CD14-positive monocyte (primary cell): ENCODE results near the gene LRRC1. TPM values are rescaled to one million over a fixed set of nuclear protein-coding genes. Genes with fewer than 3 reads are reported as not detected.

Source experiments
- DNase-seq, 3 donors: peaks; one replicate each; pipeline ENCODE4 v3.0.0-alpha.2; 2011 to 2022
- H2AFZ ChIP-seq: 2 replicates; pipeline ENCODE4 v1.6.0; 2012; ENCODE audit warnings: mild to moderate bottlenecking, low read depth, low read length, inconsistent platforms; ENCODE audit not compliant: insufficient read depth, poor library complexity, severe bottlenecking
- H3K27ac ChIP-seq, 2 donors: 1 replicate in 1 of 2; 2 replicates in 1 of 2; pipeline ENCODE4 v1.5.1; 2012 to 2013; ENCODE audit warnings: low read length in 2 of 2, control low read depth in 1 of 2, inconsistent platforms in 1 of 2, low read depth in 1 of 2, mild to moderate bottlenecking in 1 of 2
- H3K27me3 ChIP-seq, 2 donors: one replicate each; pipeline versions ENCODE4 v1.6.0 to v1.6.1; 2011 to 2013; ENCODE audit warnings: low read length in 2 of 2; ENCODE audit not compliant: control insufficient read depth in 2 of 2, insufficient read depth in 2 of 2
- H3K36me3 ChIP-seq, 2 donors: replicated peaks in 1 of 2; 1 replicate in 1 of 2; 2 replicates in 1 of 2; pipeline versions ENCODE4 v1.5.1 to v1.6.1; 2012 to 2013; ENCODE audit warnings: low read length in 2 of 2, control low read depth in 1 of 2, inconsistent platforms in 1 of 2, mild to moderate bottlenecking in 1 of 2; ENCODE audit not compliant: insufficient read depth in 2 of 2, control insufficient read depth in 1 of 2
- H3K4me1 ChIP-seq, 2 donors: 1 replicate in 1 of 2; 2 replicates in 1 of 2; pipeline versions ENCODE4 v1.5.1 to v1.6.1; 2012 to 2013; ENCODE audit warnings: low read length in 2 of 2, control low read depth in 1 of 2, inconsistent platforms in 1 of 2, mild to moderate bottlenecking in 1 of 2, moderate library complexity in 1 of 2; ENCODE audit not compliant: insufficient read depth in 2 of 2, control insufficient read depth in 1 of 2
- H3K4me2 ChIP-seq: replicated peaks from 2 replicates; pipeline ENCODE3; 2012; ENCODE audit warnings: low read length, moderate library complexity, mild to moderate bottlenecking; ENCODE audit not compliant: poor library complexity, severe bottlenecking; ENCODE audit errors: extremely low read depth
- H3K4me3 ChIP-seq, 3 experiments: fragments of 200-600 bp in 1 of 3; sonication (generic) in 1 of 3; replicated peaks in 1 of 3; 1 replicate in 2 of 3; 2 replicates in 1 of 3; pipeline ENCODE4 v1.5.1; 2011 to 2013; ENCODE audit warnings: low read length in 3 of 3, mild to moderate bottlenecking in 3 of 3, control low read depth in 2 of 3, low read depth in 2 of 3, inconsistent platforms in 1 of 3, moderate library complexity in 1 of 3
- H3K79me2 ChIP-seq: 2 replicates; pipeline ENCODE4 v1.6.0; 2012; ENCODE audit warnings: mild to moderate bottlenecking, control low read depth, inconsistent platforms, low read length, moderate library complexity; ENCODE audit not compliant: insufficient read depth
- H3K9ac ChIP-seq: 2 replicates; pipeline ENCODE4 v1.6.0; 2017; ENCODE audit warnings: low read length, mild to moderate bottlenecking; ENCODE audit not compliant: insufficient read depth, poor library complexity, severe bottlenecking
- H3K9me3 ChIP-seq, 2 donors: replicated peaks in 1 of 2; 1 replicate in 1 of 2; 2 replicates in 1 of 2; pipeline versions ENCODE4 v1.5.1 to v1.6.1; 2012 to 2013; ENCODE audit warnings: low read length in 2 of 2, control low read depth in 1 of 2; ENCODE audit not compliant: control insufficient read depth in 1 of 2, insufficient read depth in 1 of 2
- H4K20me1 ChIP-seq: 2 replicates; pipeline ENCODE4 v1.6.0; 2012; ENCODE audit warnings: mild to moderate bottlenecking, low read length, control low read depth, moderate library complexity; ENCODE audit not compliant: insufficient read depth
- H3K27ac Mint-ChIP-seq, 7 donors: one replicate each; pipeline ENCODE4 v1.8.0; 2020; ENCODE audit warnings: mild to moderate bottlenecking in 7 of 7, mixed read lengths in 7 of 7, moderate library complexity in 6 of 7, inconsistent platforms in 2 of 7
- H3K27me3 Mint-ChIP-seq, 3 donors: one replicate each; pipeline ENCODE4 v1.8.0; 2021 to 2022; ENCODE audit warnings: low read depth in 3 of 3, mild to moderate bottlenecking in 3 of 3, mixed read lengths in 3 of 3, moderate library complexity in 3 of 3, inconsistent platforms in 1 of 3
- H3K36me3 Mint-ChIP-seq, 2 donors: one replicate each; pipeline ENCODE4 v1.8.0; 2020; ENCODE audit warnings: mixed read lengths in 2 of 2, inconsistent platforms in 1 of 2, mild to moderate bottlenecking in 1 of 2
- H3K4me1 Mint-ChIP-seq: one replicate; pipeline ENCODE4 v1.8.0; 2020; ENCODE audit warnings: mild to moderate bottlenecking, mixed read lengths
- H3K4me3 Mint-ChIP-seq, 2 donors: one replicate each; pipeline ENCODE4 v1.8.0; 2020; ENCODE audit warnings: mild to moderate bottlenecking in 2 of 2, mixed read lengths in 2 of 2, moderate library complexity in 1 of 2
- H3K9me3 Mint-ChIP-seq, 7 donors: one replicate each; pipeline ENCODE4 v1.8.0; 2020 to 2022; ENCODE audit warnings: mixed read lengths in 7 of 7, mild to moderate bottlenecking in 6 of 7, moderate library complexity in 6 of 7, inconsistent platforms in 2 of 7
- CTCF ChIP-seq: fragments of 200-600 bp; IDR thresholded peaks from one replicate; pipeline ENCODE4 v1.8.0; 2022; ENCODE audit warnings: antibody characterized with exemption, mild to moderate bottlenecking
- WGBS: methylation state at CpG from one replicate; pipeline ENCODE4 v1.1.5; 2013; ENCODE audit warnings: missing lambda C conversion rate; ENCODE audit not compliant: insufficient coverage; 5-methylcytosine and 5-hydroxymethylcytosine counted together
- intact Hi-C, 2 donors: fragments of 100-400 bp; cut with micrococcal nuclease; formaldehyde crosslinking; loops; one replicate each; pipeline versions ENCODE4 v1.15.0 to v1.15.1; 2023
- polyA plus RNA-seq, 3 donors: library from polyadenylated mRNA; depleted of rRNA in 1 of 3; unstranded in 2 of 3; stranded (reverse) in 1 of 3; fragments of 300-500 nt in 2 of 3; fragments of >200 nt in 1 of 3; fragmentation: Illumina TruSeq in 2 of 3; gene quantifications; 1 replicate in 2 of 3; 2 replicates in 1 of 3; pipeline ENCODE4 v1.2.3, GENCODE V29; 2012 to 2021

LRRC1 gene
- polyA plus RNA-seq, 3 donors: 0.18 to 1.6 (median 0.92) TPM

DNA sequence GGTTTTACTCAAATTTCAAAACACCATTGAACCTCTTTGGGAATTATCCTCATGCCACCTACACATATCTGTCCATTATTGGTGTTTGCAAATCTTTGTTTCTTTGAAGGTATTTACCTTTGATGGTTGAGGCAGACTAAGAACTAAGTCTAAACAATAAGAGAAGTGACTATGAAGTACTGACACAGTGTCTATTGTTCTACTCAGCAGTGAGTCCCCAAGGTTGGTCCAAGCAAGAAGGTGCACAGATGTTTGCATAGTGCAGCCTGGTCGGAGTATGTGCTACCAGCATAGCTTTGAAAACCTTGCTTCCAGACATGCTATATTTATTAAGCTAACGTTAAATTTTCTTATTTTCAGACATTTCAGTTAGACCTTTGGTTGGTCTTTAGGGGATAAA is 19.5 kb downstream of the LRRC1 start:
- WGBS: 100% methylated on average over 1 of the region's 2 CpGs
- Mint-ChIP-seq H3K9me3 (peaks cover 0 to 2% (median 0%) of the 10 kb centered on the region in 7 donors), H3K36me3 (no peaks in the 10 kb centered on the region), H3K27me3 (peaks cover 0 to 2% (median 0%) of the 10 kb centered on the region in 3 donors), H3K27ac (no peak overlapping the region), H3K4me1 (peaks cover 17% of the 10 kb centered on the region), H3K4me3 (no peak overlapping the region)
- Histone ChIP-seq H3K9ac (no peak overlapping the region), H3K4me1 (no peaks in the 10 kb centered on the region), H3K4me3 (no peak overlapping the region), H3K4me2 (no peak overlapping the region), H3K9me3 (no peaks in the 10 kb centered on the region), H3K27ac (no peak overlapping the region), H3K27me3 (no peaks in the 10 kb centered on the region), H2AFZ (no peak overlapping the region), H4K20me1 (no peaks in the 10 kb centered on the region), H3K36me3 (no peaks in the 10 kb centered on the region), H3K79me2 (no peaks in the 10 kb centered on the region)
- no peak for DNase-seq
- no peak for TF ChIP-seq CTCF
- intact Hi-C loops: no loop called here

GRCh38 chr6:53815381-53816119 is 20.7 kb downstream of the LRRC1 start:
- Mint-ChIP-seq H3K27me3 (peaks cover 0 to 2% (median 0%) of the 10 kb centered on the region in 3 donors), H3K4me3 (no peak overlapping the region), H3K9me3 (peaks cover 0 to 2% (median 0%) of the 10 kb centered on the region in 7 donors), H3K27ac (no peak overlapping the region), H3K4me1 (peaks cover 17% of the 10 kb centered on the region), H3K36me3 (no peaks in the 10 kb centered on the region)
- H3K4me1 ChIP-seq: no peaks in the 10 kb centered on the region
- no peak overlapping the region for H2AFZ ChIP-seq
- H3K9ac ChIP-seq: no peak overlapping the region
- no peaks in the 10 kb centered on the region for H4K20me1 ChIP-seq
- intact Hi-C loops: no loop called here
- DNase-seq: no peak
- no peaks in the 10 kb centered on the region for H3K36me3 ChIP-seq
- no peaks in the 10 kb centered on the region for H3K9me3 ChIP-seq
- H3K27ac ChIP-seq: no peak overlapping the region
- H3K4me2 ChIP-seq: no peak overlapping the region
- H3K79me2 ChIP-seq: no peaks in the 10 kb centered on the region
- no peak for TF ChIP-seq CTCF
- WGBS: 100% methylated on average over 1 of the region's 7 CpGs
- no peak overlapping the region for H3K4me3 ChIP-seq
- H3K27me3 ChIP-seq: no peaks in the 10 kb centered on the region
